Activated CD4-positive, alpha-beta T cell treated with anti-CD3 and anti-CD28 coated beads, Interleukin-2, Interleukin-4, amounts not matched to agents 100 ng/mL and 50 ng/mL, durations not matched to agents 16 hours and 8 hours (primary cell): ENCODE measurements around the gene PDGFB.

Experiments used
- DNase-seq: peaks from one replicate; pipeline ENCODE4 v3.0.0-alpha.2; 2020; ENCODE audit warnings: low spot score

The PDGFB gene

GRCh38 chr22:39206491-39206890 lies 38.3 kb downstream of the PDGFB start:
- DNase-seq = no peak

GRCh38 chr22:39205344-39206021 lies 39.3 kb downstream of the PDGFB start:
- peak; percentile 19 for DNase-seq

GRCh38 chr22:39204216-39204615 lies 40.6 kb downstream of the PDGFB start:
- DNase-seq = no peak

GRCh38 chr22:39197578-39197977 lies 47.2 kb downstream of the PDGFB start:
- no peak for DNase-seq

GRCh38 chr22:39194098-39194497 lies 50.7 kb downstream of the PDGFB start:
- DNase-seq = no peak

GRCh38 chr22:39188809-39189208 lies 56.0 kb downstream of the PDGFB start:
- no peak for DNase-seq

GRCh38 chr22:39185601-39186012 lies 59.2 kb downstream of the PDGFB start:
- DNase-seq = no peak

- no peak for DNase-seq
These were observed 59.9 kb downstream of the PDGFB start for GRCh38 chr22:39184586-39185577.

GRCh38 chr22:39183991-39184585 lies 60.7 kb downstream of the PDGFB start:
- DNase-seq = no peak

- no peak for DNase-seq
These were observed 62.2 kb downstream of the PDGFB start for GRCh38 chr22:39182478-39183030.

- no peak for DNase-seq
These were observed 63.0 kb downstream of the PDGFB start for GRCh38 chr22:39181778-39182177.

- no peak for DNase-seq
These were observed 63.4 kb downstream of the PDGFB start for GRCh38 chr22:39181356-39181755.

GRCh38 chr22:39179841-39180335 lies 64.9 kb downstream of the PDGFB start:
- no peak for DNase-seq

- no peak for DNase-seq
These were observed 65.4 kb downstream of the PDGFB start for GRCh38 chr22:39179401-39179827.

GRCh38 chr22:39178206-39179111 lies 66.3 kb downstream of the PDGFB start:
- peak; percentile 25 for DNase-seq

GRCh38 chr22:39177791-39178190 lies 67.0 kb downstream of the PDGFB start:
- no peak for DNase-seq

- DNase-seq = no peak
These were observed 67.4 kb downstream of the PDGFB start for GRCh38 chr22:39177456-39177775.

GRCh38 chr22:39176714-39177455 lies 67.9 kb downstream of the PDGFB start:
- no peak for DNase-seq

GRCh38 chr22:39176143-39176713 lies 68.6 kb downstream of the PDGFB start:
- no peak for DNase-seq
